HUDEP-2 (cell line): Measurements from ENCODE around the gene STK38.
"Not testable (repeated sequence)": the region's sequence is repeated elsewhere in the genome, so short reads cannot be mapped to it uniquely, and the experiment has no call there.

Source experiments
- DNase-seq, 76 experiments: peaks; one replicate each; lab custom pipeline; 2025; ENCODE audit not compliant: unreplicated experiment in 76 of 76; lab: John Stamatoyannopoulos, UW

Gene STK38

GRCh38 chr6:36546920-36547645 is at the start of gene STK38:
TSS of gene STK38 (minus strand) at chr6:36547479. CDS start at chr6:36540202, 7,277 bp downstream.
- DNase-seq = peak in 75 of 76 experiments; percentile 37 to 97 (median 90)

- DNase-seq = no peak
These were observed 49.1 kb upstream of the STK38 start for GRCh38 chr6:36596356-36596755.

GRCh38 chr6:36594816-36595643 is 47.8 kb upstream of the STK38 start:
- DNase-seq = peak in 14 of 76 experiments; percentile 21 to 54 (median 32)

GRCh38 chr6:36594029-36594815 is 46.9 kb upstream of the STK38 start, which contains the start of gene SRSF3:
TSS of gene SRSF3 (plus strand) at chr6:36594362. CDS start at chr6:36596763, 2,401 bp downstream.
- peak; percentile 69 to 99 (median 98) for DNase-seq

- peak in 41 of 76 experiments; percentile 34 to 82 (median 57) for DNase-seq
These were observed 46.3 kb upstream of the STK38 start for GRCh38 chr6:36593569-36594028.

- no peak for DNase-seq
These were observed 45.0 kb upstream of the STK38 start for GRCh38 chr6:36592221-36592655.

- DNase-seq = no peak
These were observed 43.0 kb upstream of the STK38 start for GRCh38 chr6:36590237-36590636.

- DNase-seq = not testable (repeated sequence)
These were observed 41.7 kb upstream of the STK38 start for GRCh38 chr6:36589025-36589400.

- DNase-seq = no peak
These were observed 39.3 kb upstream of the STK38 start for GRCh38 chr6:36586606-36587005.

GRCh38 chr6:36581716-36582115 is 34.4 kb upstream of the STK38 start:
- no peak for DNase-seq

- DNase-seq = no peak
These were observed 32.9 kb upstream of the STK38 start for GRCh38 chr6:36580184-36580526.

- peak in 9 of 76 experiments; percentile 7 to 31 (median 15) for DNase-seq
These were observed 31.2 kb upstream of the STK38 start for GRCh38 chr6:36578431-36578830.

- no peak for DNase-seq
These were observed 30.8 kb upstream of the STK38 start for GRCh38 chr6:36578030-36578429.

GRCh38 chr6:36577301-36577700 is 30.0 kb upstream of the STK38 start:
- DNase-seq = peak in 66 of 76 experiments; percentile 10 to 80 (median 46)

GRCh38 chr6:36576578-36576977 is 29.3 kb upstream of the STK38 start:
- no peak for DNase-seq

- no peak for DNase-seq
These were observed 27.4 kb upstream of the STK38 start for GRCh38 chr6:36574679-36575078.

GRCh38 chr6:36572353-36573311 is 25.4 kb upstream of the STK38 start:
- not testable (repeated sequence) for DNase-seq

GRCh38 chr6:36571122-36572043 is 24.1 kb upstream of the STK38 start:
- DNase-seq = no peak

- DNase-seq = no peak
These were observed 23.0 kb upstream of the STK38 start for GRCh38 chr6:36570264-36570663.
